Fibroblast of the aortic adventitia (primary cell): ENCODE results near the gene LFNG. TPM values are rescaled to one million over a fixed set of nuclear protein-coding genes. Genes with fewer than 3 reads are reported as not detected.
A peak's percentile ranks its signal among the peaks of the same experiment; 100 is the strongest.

Experiments used
- DNase-seq: peaks from one replicate; pipeline ENCODE4 v3.0.0-alpha.2; 2010; ENCODE audit warnings: low read depth
- H3K4me3 ChIP-seq: 2 replicates; pipeline ENCODE4 v1.5.1; 2011; ENCODE audit warnings: low read depth, mild to moderate bottlenecking, control low read depth, low read length, moderate library complexity
- total RNA-seq: library from RNA; depleted of rRNA; stranded (reverse); fragments of >200 nt; gene quantifications from 2 replicates; pipeline ENCODE4 v1.2.3, GENCODE V29; 2012; ENCODE audit warnings: low replicate concordance
- TF ChIP-seq, protein P1 (sequence below): IDR thresholded peaks from 2 replicates; pipeline ENCODE4 v1.5.1; 2011; ENCODE audit warnings: mild to moderate bottlenecking, low read length, control low read depth, inconsistent platforms; ENCODE audit not compliant: insufficient read depth

Gene LFNG
- total RNA-seq, 1 donor: 0.72 TPM

DNA sequence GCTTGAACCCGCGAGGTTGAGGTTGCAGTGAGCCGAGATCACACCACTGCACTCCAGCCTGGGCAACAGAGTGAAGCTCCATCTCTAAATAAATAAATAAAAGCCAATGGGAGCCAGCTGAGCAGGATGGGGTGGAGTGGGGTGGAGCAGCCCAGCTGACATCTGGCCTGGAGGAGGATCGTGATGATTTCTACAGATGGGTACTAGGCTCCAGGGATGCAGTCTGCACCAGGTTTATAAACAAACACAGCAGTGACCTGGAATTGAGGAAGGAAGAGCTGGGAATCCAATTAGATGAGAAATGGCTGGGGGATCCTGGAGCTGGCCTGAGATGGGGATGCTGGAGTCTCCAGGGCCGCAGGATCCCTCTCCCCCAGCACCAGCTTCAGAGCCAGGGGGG is 36.1 kb upstream of the LFNG start:
- TF ChIP-seq, protein P1, sequence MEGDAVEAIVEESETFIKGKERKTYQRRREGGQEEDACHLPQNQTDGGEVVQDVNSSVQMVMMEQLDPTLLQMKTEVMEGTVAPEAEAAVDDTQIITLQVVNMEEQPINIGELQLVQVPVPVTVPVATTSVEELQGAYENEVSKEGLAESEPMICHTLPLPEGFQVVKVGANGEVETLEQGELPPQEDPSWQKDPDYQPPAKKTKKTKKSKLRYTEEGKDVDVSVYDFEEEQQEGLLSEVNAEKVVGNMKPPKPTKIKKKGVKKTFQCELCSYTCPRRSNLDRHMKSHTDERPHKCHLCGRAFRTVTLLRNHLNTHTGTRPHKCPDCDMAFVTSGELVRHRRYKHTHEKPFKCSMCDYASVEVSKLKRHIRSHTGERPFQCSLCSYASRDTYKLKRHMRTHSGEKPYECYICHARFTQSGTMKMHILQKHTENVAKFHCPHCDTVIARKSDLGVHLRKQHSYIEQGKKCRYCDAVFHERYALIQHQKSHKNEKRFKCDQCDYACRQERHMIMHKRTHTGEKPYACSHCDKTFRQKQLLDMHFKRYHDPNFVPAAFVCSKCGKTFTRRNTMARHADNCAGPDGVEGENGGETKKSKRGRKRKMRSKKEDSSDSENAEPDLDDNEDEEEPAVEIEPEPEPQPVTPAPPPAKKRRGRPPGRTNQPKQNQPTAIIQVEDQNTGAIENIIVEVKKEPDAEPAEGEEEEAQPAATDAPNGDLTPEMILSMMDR: no peak
- no peak for DNase-seq
- no peak overlapping the region for H3K4me3 ChIP-seq

DNA sequence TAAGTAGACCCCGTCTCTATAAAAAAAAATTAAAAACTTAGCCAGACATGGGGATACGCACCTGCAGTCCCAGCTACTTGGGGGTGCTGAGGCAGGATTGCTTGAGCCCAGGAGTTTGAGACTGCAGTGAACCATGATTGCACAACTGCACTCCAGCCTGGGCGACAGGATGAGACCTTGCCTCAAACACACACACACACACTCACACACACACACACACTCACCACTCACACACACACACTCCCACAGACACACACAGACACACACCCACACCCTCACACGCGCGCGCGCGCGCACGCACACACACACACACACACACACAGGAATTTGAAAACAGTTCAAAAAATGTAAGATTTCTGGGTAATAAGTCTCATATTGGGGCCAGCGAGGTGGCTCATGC is 34.7 kb upstream of the LFNG start:
- TF ChIP-seq, protein P1: no peak
- no peak for DNase-seq
- H3K4me3 ChIP-seq: no peak overlapping the region

DNA sequence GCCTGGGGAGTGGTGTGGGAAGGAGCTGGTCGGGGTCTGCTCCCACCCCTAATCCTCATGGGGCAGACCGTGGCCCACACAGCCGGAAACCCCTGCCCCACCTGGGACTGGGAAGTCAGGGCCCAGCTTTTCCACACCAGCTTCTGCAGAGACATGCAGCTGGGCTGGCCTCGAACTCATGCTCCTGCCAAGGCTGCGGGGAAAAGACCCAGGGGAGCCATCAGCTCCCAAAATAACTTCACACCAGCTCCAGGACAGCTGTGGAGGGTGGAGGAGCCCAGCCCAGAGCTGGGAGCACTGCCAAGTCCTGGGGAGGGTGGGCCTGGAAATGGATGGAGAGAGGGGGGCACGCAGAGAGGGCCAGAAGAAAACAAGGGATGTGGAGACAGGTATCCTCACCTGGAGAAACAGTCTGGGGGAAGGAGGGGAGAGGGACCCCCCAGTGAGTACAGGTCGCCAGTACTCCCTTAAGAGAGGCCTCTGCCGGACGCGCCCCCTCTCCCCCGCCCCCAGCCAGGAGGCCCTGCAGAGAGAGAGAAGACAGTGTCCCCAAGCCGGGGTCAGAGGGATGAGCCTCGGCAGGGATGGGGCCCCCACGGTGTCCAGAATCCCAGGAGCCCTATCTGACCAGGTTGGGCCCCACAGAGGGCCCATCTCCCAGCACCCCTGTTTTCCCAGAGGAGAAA is 31.8 kb upstream of the LFNG start:
- H3K4me3 ChIP-seq: no peak overlapping the region
- TF ChIP-seq, protein P1: no peak
- DNase-seq: peak; percentile 37

DNA sequence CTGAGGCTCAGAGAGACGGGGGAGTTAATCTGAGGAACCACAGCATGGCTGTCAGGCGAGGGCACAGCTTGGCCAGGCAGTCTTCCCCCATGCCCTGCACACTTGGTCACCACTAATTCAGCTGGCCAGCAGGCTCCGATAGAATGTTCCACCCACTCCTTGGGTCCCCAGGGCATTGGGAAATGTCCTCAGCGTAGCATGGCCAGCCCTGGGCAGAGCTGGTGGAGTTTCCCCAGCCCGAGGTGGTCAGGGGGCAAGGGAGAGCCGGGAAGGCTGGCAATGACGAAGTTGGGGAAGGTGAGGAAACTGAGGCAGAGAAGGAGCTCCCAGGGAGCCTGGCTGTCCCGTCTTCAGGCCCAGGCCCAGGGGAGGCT is 31.3 kb upstream of the LFNG start:
- H3K4me3 ChIP-seq: no peak overlapping the region
- TF ChIP-seq, protein P1: no peak
- DNase-seq: peak; percentile 32

DNA sequence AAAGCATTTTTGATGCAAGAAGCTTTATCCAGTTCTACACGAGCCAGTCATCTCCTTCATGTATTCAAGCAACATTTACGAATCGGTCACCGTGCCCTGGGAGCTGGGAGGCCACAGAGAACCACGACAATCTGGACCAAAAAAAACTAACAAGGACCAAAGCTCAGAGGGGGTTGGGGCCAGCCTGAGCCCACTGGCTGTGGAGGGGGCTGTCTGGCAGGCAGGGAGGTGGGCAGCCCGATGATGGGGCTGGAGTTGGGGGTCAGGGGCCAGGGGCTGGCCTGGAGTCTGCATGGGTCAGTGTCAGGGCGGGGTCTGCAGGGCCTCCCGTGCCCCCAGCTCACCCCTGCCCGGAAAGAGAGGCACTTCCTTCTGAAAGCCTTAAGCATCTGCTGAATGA is 30.9 kb upstream of the LFNG start:
- DNase-seq: no peak
- TF ChIP-seq, protein P1: no peak
- no peak overlapping the region for H3K4me3 ChIP-seq

DNA sequence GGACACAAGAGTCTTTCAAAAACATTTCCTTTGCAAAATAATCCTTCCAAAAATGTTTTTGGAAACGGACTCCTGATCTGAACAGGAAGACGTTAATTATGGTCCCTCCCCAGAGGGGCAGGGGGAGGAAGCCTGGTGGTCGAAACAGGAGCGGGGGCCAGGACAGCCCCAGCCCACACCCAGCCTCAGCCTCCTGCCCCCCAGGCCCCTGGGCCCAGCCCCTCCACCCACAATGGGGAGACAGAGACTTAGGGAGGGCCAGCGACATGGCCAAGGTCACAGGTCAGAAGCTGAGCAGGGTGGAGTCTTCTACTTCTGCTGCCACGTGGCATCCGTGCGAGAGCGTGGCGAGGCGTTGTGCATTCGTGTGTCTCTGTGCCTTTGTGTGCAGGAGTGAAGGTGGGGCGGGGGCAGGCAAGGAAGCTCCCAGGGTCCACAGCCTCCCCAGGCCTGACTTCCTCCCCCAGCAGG is 29.4 kb upstream of the LFNG start:
- TF ChIP-seq, protein P1: no peak
- H3K4me3 ChIP-seq: no peak overlapping the region
- no peak for DNase-seq

DNA sequence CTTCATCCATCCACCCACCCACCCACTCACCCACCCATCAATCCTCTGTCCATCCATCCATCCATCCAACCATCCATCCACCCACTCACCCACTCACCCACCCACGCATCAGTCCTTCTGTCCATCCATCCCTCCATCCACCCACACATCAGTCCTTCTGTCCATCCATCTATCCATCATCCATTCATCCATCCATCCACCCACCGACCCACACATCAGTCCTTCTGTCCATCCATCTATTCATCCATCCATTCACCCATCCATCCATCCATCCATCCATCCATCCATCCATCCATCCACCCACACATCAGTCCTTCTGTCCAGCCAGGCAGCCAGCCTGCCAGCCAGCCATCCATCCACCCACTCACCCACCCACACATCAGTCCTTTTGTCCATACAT is 27.5 kb upstream of the LFNG start:
- H3K4me3 ChIP-seq: no peak overlapping the region
- DNase-seq: no peak
- TF ChIP-seq, protein P1: no peak
